GM21447 (cell line): ENCODE results near the gene TRAPPC6A.
"Not testable (repeated sequence)": the region's sequence is repeated elsewhere in the genome, so short reads cannot be mapped to it uniquely, and the experiment has no call there.

Experiments used
- ATAC-seq: cut with Tn5 transposase; IDR thresholded peaks from one replicate; pipeline ENCODE4 v1.9.1; 2021; ENCODE audit not compliant: unreplicated experiment

Gene TRAPPC6A

GRCh38 chr19:45133661-45134060 lies 44.4 kb downstream of the TRAPPC6A start:
- no peak for ATAC-seq

DNA sequence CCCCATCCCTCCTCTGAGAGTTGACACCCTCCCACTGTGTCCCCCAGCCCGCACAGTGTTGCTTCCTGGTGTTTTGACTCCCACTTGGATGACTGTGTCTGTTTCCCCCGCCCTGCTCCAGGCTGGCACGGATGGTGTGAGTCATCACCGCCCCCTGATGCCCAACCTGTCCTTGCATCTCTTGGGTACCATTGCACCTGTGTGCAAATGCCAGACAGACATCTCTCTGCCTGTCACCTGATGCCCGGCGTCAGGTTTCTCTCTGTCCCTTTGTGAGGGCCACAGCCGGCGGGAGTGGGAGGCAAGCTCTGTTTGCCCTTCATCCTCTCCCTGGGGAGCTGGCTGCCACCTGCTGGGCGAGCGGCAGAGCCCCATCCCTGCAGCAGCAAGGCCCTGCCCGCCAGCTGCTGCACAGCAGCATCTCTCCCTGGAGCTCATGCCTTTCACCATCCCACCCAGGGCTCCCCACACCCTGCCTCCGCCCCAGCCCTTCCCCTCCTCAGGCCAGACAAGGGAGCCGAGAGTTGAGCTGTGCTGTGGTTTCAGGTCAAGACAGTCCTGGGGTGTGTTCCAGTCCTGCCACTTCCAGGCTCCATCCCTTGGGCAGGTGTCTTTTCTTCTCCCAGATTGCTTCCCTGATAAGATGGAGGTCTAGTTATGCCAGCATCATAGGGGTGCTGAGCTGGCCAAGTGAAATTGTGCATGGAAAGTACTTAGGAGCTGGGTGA lies 47.0 kb downstream of the TRAPPC6A start:
- no peak for ATAC-seq

GRCh38 chr19:45130236-45130635 lies 47.8 kb downstream of the TRAPPC6A start:
- ATAC-seq, result no peak

DNA sequence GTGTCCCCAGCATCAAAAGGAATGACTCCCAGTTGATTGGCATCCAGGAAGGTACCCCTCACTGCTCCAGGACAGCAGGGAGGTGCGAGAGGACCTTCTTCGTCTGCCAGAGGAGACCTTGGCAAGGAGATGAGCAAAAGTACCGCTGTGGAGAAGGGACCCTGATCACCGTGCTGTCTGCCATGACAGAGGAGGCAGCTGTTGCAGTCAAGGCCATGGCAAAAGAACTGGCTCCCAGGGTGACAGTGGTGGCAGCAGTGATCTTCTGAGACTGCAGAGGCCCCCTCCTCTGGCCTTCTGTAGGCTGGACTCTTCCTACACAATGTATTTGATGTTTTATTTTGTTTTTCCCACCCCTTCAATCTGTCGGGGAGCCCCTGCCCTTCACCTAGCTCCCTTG lies 49.2 kb downstream of the TRAPPC6A start:
- no peak for ATAC-seq

DNA sequence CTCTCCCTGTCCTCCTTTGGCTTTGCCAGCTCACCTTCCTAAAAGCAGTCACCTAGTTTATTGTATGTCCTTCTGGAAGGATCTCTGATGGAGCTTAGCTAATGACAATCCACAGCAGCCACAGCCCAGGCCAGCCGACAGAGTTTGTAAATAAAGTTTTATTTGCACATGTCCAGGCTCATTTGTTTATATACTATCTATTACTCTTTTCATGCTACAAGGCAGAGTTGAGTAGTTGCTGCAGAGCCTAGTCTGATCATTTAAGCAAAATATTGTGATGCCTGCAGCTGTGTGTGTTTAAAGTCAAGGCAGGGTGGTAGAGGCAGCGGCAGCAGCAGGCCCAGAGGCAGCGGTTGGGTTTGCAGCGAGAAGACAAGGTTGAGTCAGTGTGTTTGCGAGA lies 49.9 kb downstream of the TRAPPC6A start:
- ATAC-seq, result no peak

GRCh38 chr19:45126654-45127053 lies 51.4 kb downstream of the TRAPPC6A start:
- no peak for ATAC-seq

- no peak for ATAC-seq
Measured at GRCh38 chr19:45125975-45126493, 52.0 kb downstream of the TRAPPC6A start.

DNA sequence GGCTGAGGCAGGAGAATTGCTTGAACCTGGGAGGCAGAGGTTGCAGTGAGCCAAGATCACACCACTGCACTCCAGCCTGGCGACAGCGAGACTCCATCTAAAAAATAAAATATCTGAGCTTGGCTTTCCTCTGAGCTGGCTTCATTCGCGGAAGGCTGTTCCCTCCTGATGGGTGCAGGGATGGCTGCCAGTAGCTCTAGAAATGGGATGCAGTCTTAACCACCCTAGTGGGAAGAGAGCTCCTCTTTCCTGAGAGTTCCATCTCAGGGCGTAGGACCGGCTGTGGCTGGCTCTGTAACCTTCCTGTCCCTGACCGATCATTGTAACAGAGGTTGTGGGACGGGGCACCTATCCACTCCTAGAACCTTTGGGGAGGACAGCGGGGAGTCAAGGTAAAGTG lies 52.7 kb downstream of the TRAPPC6A start:
- no peak for ATAC-seq

- no peak for ATAC-seq
Measured at GRCh38 chr19:45124021-45124420, 54.0 kb downstream of the TRAPPC6A start.

GRCh38 chr19:45123440-45123850 lies 54.6 kb downstream of the TRAPPC6A start:
- no peak for ATAC-seq

DNA sequence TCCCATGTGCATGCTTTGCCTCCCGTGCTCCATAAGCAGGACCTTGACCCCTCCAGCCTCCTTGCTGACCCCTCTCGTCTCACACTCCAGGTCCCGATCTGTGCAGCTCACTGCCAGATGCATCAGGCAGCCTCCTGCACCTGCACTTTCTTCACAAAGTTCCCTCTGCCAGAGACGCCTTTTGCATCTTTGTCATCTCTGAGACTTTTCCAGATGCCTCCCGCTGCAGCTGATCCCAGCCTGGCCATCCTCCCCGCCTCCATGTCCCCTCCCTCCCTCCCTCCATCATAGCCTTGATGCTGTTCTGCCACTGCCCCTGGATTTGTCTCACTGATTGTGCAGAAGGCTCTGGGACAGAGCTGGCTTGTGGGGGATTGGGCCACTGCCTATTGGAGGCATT lies 55.2 kb downstream of the TRAPPC6A start:
- no peak for ATAC-seq

GRCh38 chr19:45121827-45122345 lies 56.2 kb downstream of the TRAPPC6A start:
- ATAC-seq, result no peak

- no peak for ATAC-seq
Measured at GRCh38 chr19:45119582-45119981, 58.5 kb downstream of the TRAPPC6A start.

- ATAC-seq, result not testable (repeated sequence)
Measured at GRCh38 chr19:45118591-45119355, 59.3 kb downstream of the TRAPPC6A start.

GRCh38 chr19:45118106-45118505 lies 59.9 kb downstream of the TRAPPC6A start:
- no peak for ATAC-seq

- no peak for ATAC-seq
Measured at GRCh38 chr19:45117671-45118070, 60.4 kb downstream of the TRAPPC6A start.

GRCh38 chr19:45117167-45117594 lies 60.9 kb downstream of the TRAPPC6A start:
- ATAC-seq, result peak; percentile 43

DNA sequence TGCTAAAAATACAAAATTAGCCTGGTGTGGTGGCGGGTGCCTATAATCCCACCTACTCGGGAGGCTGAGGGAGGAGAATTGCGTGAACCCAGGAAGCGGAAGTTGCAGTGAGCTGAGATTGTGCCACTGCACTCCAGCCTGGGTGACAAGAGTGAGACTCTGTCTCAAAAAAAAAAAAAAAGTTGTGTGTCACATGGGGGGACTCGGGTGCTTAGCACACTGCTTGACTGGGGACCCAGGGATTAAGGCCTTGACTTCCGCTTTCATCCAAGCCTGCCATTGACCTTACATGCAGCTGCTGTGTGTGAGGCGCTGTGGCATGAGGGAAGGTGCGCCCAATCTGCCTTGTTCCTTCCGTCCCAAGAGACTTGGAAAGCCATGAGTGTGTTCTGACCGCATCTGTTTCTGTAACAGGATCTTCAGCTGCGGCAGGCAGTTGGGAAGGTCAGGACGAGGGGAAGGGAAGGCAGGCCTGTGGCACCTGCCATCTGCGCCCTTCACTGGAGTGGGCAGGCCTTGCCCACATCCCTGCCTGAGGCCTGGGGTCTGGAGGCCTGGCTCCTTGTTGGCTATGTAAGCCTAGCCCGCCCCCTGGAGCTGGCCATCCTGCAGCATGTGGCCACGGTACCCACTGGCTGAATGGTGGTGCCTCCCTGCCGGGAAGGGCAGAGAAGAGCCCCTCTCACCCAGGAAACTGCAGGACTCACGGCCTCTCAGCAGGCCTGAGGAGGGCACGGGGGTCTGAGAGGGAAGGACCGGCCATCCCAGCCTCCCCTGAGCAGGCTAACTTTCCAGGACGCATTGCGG lies 62.0 kb downstream of the TRAPPC6A start:
- no peak for ATAC-seq

GRCh38 chr19:45114116-45114515 lies 63.9 kb downstream of the TRAPPC6A start:
- ATAC-seq, result no peak

GRCh38 chr19:45113628-45114027 lies 64.4 kb downstream of the TRAPPC6A start:
- no peak for ATAC-seq
